ENCODE measurements around the gene NAA40.

The NAA40 gene

DNA sequence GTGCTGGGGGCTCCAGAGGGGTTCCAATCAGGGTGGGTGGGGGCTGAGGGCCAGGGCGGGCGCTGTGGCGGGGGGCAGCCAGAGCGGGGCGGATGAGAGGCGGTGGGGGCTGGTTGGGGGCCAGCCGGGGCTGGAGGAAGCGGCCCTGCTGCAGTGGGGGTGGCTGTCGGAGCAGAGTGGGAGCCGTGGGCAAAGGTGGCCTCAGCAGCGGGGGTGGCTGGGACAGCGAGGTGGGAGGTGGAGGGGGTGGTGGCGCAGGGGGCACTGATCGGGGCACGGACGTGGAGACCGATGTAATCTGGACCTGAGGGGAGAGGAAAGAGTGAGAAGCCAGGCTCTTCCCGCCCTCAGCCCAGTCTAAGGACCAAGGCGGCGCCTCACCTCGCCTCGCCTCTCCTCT is 26.9 kb upstream of the NAA40 start:
- Histone ChIP-seq H3K4me3 (ENCODE audit: low read depth, low read length) (no peak overlapping the region), H3K4me1 (ENCODE audit: control insufficient read depth, insufficient read depth, low read length) (no peaks in the 10 kb centered on the region), H3K9me3 (ENCODE audit: control insufficient read depth, insufficient read depth, low read depth, low read length) (no peaks in the 10 kb centered on the region), H3K27ac (ENCODE audit: extremely low read depth, low read depth, low read length) (no peak overlapping the region), H3K36me3 (ENCODE audit: control insufficient read depth in 2 of 2, insufficient read depth in 1 of 2, low read length in 2 of 2) (peaks cover 0 to 35% of the 10 kb centered on the region in 2 experiments; a peak in 1 of 3 replicates)
- 0 out of 2 replicates have a peak, but pooled peaks have one; percentile 13 for TF ChIP-seq ZFHX2 (tag by site-specific recombination; conservative IDR thresholded peaks at IDR 0.05)
- no peak for TF ChIP-seq ZNF843 (tag by site-specific recombination; IDR thresholded peaks at IDR 0.05)
- CTCF ChIA-PET = no interaction called here
- POLR2A ChIA-PET = no interaction called here

DNA sequence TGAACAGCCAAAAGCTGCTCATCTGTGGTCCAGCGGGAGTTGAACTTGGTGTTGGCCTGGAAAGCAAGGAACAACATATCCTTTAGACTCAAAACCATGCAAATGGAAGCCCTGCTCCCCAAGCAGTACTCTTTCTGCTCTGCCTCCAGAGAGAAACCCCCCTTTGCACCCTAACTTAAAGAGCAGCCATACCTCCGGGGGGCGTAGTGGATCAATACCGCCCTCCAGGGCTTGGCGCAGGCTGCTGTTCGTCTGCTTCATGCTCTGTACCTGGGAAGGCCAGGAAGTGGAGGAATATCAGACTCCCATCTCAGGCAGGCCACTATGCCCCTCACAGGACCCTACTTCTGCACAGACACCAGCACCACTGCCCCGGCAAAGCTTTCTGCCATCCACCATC is 26.1 kb upstream of the NAA40 start:
- TF ChIP-seq, protein P1, sequence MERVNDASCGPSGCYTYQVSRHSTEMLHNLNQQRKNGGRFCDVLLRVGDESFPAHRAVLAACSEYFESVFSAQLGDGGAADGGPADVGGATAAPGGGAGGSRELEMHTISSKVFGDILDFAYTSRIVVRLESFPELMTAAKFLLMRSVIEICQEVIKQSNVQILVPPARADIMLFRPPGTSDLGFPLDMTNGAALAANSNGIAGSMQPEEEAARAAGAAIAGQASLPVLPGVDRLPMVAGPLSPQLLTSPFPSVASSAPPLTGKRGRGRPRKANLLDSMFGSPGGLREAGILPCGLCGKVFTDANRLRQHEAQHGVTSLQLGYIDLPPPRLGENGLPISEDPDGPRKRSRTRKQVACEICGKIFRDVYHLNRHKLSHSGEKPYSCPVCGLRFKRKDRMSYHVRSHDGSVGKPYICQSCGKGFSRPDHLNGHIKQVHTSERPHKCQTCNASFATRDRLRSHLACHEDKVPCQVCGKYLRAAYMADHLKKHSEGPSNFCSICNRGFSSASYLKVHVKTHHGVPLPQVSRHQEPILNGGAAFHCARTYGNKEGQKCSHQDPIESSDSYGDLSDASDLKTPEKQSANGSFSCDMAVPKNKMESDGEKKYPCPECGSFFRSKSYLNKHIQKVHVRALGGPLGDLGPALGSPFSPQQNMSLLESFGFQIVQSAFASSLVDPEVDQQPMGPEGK (tag by site-specific recombination; IDR thresholded peaks at IDR 0.05) = no peak
- TF ChIP-seq ZNF626 (tag by site-specific recombination; IDR thresholded peaks at IDR 0.05) (no peak), ZNF548 (tag by site-specific recombination; IDR thresholded peaks at IDR 0.05) (no peak), ZNF660 (tag by site-specific recombination; IDR thresholded peaks at IDR 0.05) (no peak), ZEB2 (tag by site-specific recombination; IDR thresholded peaks at IDR 0.05) (no peak), RBAK (tag by site-specific recombination; IDR thresholded peaks at IDR 0.05) (no peak), ZNF747 (tag by site-specific recombination; IDR thresholded peaks at IDR 0.05) (no peak), ZNF585B (tag by site-specific recombination; IDR thresholded peaks at IDR 0.05) (no peak), SP7 (tag by site-specific recombination; IDR thresholded peaks at IDR 0.05) (no peak), ZBTB20 (tag by site-specific recombination; IDR thresholded peaks at IDR 0.05) (no peak), ZNF37A (tag by site-specific recombination; IDR thresholded peaks at IDR 0.05) (no peak), ZNF677 (tag by site-specific recombination; IDR thresholded peaks at IDR 0.05) (no peak), ZBTB8A (tag by site-specific recombination; IDR thresholded peaks at IDR 0.05) (no peak)
- TF ChIP-seq, protein P2, sequence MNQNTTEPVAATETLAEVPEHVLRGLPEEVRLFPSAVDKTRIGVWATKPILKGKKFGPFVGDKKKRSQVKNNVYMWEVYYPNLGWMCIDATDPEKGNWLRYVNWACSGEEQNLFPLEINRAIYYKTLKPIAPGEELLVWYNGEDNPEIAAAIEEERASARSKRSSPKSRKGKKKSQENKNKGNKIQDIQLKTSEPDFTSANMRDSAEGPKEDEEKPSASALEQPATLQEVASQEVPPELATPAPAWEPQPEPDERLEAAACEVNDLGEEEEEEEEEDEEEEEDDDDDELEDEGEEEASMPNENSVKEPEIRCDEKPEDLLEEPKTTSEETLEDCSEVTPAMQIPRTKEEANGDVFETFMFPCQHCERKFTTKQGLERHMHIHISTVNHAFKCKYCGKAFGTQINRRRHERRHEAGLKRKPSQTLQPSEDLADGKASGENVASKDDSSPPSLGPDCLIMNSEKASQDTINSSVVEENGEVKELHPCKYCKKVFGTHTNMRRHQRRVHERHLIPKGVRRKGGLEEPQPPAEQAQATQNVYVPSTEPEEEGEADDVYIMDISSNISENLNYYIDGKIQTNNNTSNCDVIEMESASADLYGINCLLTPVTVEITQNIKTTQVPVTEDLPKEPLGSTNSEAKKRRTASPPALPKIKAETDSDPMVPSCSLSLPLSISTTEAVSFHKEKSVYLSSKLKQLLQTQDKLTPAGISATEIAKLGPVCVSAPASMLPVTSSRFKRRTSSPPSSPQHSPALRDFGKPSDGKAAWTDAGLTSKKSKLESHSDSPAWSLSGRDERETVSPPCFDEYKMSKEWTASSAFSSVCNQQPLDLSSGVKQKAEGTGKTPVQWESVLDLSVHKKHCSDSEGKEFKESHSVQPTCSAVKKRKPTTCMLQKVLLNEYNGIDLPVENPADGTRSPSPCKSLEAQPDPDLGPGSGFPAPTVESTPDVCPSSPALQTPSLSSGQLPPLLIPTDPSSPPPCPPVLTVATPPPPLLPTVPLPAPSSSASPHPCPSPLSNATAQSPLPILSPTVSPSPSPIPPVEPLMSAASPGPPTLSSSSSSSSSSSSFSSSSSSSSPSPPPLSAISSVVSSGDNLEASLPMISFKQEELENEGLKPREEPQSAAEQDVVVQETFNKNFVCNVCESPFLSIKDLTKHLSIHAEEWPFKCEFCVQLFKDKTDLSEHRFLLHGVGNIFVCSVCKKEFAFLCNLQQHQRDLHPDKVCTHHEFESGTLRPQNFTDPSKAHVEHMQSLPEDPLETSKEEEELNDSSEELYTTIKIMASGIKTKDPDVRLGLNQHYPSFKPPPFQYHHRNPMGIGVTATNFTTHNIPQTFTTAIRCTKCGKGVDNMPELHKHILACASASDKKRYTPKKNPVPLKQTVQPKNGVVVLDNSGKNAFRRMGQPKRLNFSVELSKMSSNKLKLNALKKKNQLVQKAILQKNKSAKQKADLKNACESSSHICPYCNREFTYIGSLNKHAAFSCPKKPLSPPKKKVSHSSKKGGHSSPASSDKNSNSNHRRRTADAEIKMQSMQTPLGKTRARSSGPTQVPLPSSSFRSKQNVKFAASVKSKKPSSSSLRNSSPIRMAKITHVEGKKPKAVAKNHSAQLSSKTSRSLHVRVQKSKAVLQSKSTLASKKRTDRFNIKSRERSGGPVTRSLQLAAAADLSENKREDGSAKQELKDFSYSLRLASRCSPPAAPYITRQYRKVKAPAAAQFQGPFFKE (tag by site-specific recombination; IDR thresholded peaks at IDR 0.05; ENCODE audit: borderline replicate concordance) = no peak
- TF ChIP-seq, protein P3, sequence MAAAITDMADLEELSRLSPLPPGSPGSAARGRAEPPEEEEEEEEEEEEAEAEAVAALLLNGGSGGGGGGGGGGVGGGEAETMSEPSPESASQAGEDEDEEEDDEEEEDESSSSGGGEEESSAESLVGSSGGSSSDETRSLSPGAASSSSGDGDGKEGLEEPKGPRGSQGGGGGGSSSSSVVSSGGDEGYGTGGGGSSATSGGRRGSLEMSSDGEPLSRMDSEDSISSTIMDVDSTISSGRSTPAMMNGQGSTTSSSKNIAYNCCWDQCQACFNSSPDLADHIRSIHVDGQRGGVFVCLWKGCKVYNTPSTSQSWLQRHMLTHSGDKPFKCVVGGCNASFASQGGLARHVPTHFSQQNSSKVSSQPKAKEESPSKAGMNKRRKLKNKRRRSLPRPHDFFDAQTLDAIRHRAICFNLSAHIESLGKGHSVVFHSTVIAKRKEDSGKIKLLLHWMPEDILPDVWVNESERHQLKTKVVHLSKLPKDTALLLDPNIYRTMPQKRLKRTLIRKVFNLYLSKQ (tag by site-specific recombination; IDR thresholded peaks at IDR 0.05; ENCODE audit: borderline replicate concordance) = no peak
- TF ChIP-seq, protein P4, sequence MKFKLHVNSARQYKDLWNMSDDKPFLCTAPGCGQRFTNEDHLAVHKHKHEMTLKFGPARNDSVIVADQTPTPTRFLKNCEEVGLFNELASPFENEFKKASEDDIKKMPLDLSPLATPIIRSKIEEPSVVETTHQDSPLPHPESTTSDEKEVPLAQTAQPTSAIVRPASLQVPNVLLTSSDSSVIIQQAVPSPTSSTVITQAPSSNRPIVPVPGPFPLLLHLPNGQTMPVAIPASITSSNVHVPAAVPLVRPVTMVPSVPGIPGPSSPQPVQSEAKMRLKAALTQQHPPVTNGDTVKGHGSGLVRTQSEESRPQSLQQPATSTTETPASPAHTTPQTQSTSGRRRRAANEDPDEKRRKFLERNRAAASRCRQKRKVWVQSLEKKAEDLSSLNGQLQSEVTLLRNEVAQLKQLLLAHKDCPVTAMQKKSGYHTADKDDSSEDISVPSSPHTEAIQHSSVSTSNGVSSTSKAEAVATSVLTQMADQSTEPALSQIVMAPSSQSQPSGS (tag by site-specific recombination; IDR thresholded peaks at IDR 0.05; ENCODE audit: low read depth) = no peak
- H3K36me3 ChIP-seq (ENCODE audit: control insufficient read depth in 2 of 2, insufficient read depth in 1 of 2, low read length in 2 of 2) = peaks cover 0 to 29% of the 10 kb centered on the region in 2 experiments; a peak in 1 of 3 replicates
- H3K9me3 ChIP-seq (ENCODE audit: control insufficient read depth, insufficient read depth, low read depth, low read length) = no peaks in the 10 kb centered on the region
- H3K27ac ChIP-seq (ENCODE audit: extremely low read depth, low read depth, low read length) = no peak overlapping the region
- ChIA-PET POLR2A (no interaction called here), CTCF (interaction anchor here (0.6 to 1.1 kb wide), 2 partner anchors 36 to 146 kb away, joined by 3 read pairs; no protein-coding TSS in a partner anchor)
- H3K4me1 ChIP-seq (ENCODE audit: control insufficient read depth, insufficient read depth, low read length) = peaks cover 3% of the 10 kb centered on the region
- H3K4me3 ChIP-seq (ENCODE audit: low read depth, low read length) = no peak overlapping the region

All from HEK293 (cell line).